ENCODE results near the gene RABL6.

RABL6 gene

GRCh38 chr9:136845465-136846260 is 37.9 kb downstream of the RABL6 start:
- peaks cover 42% of the 10 kb centered on the region for H3K4me1 ChIP-seq (ENCODE audit: control insufficient read depth, insufficient read depth, low read length)
- no peak overlapping the region for H3K9ac ChIP-seq (ENCODE audit: low read length)
- H3K27me3 ChIP-seq (ENCODE audit: control insufficient read depth, insufficient read depth, low read length) = peaks cover 33% of the 10 kb centered on the region
- no peaks in the 10 kb centered on the region for H3K36me3 ChIP-seq (ENCODE audit: control insufficient read depth, insufficient read depth, low read length)
- no peaks in the 10 kb centered on the region for H3K9me3 ChIP-seq (ENCODE audit: control insufficient read depth, low read length)
- H3K4me3 ChIP-seq (ENCODE audit: low read length) = no peak overlapping the region

- H3K9ac ChIP-seq (ENCODE audit: low read length) = no peak overlapping the region
- H3K4me3 ChIP-seq (ENCODE audit: low read length) = no peak overlapping the region
- no peaks in the 10 kb centered on the region for H3K36me3 ChIP-seq (ENCODE audit: control insufficient read depth, insufficient read depth, low read length)
- H3K27me3 ChIP-seq (ENCODE audit: control insufficient read depth, insufficient read depth, low read length) = peaks cover 33% of the 10 kb centered on the region
- H3K9me3 ChIP-seq (ENCODE audit: control insufficient read depth, low read length) = no peaks in the 10 kb centered on the region
- H3K4me1 ChIP-seq (ENCODE audit: control insufficient read depth, insufficient read depth, low read length) = peaks cover 37% of the 10 kb centered on the region
Measured at GRCh38 chr9:136846376-136847087, 38.8 kb downstream of the RABL6 start.

- H3K9ac ChIP-seq (ENCODE audit: low read length) = peak overlapping the region; percentile 46
- H3K4me1 ChIP-seq (ENCODE audit: control insufficient read depth, insufficient read depth, low read length) = peaks cover 34% of the 10 kb centered on the region
- H3K36me3 ChIP-seq (ENCODE audit: control insufficient read depth, insufficient read depth, low read length) = no peaks in the 10 kb centered on the region
- peak overlapping the region; percentile 27 for H3K4me3 ChIP-seq (ENCODE audit: low read length)
- peaks cover 33% of the 10 kb centered on the region for H3K27me3 ChIP-seq (ENCODE audit: control insufficient read depth, insufficient read depth, low read length)
- no peaks in the 10 kb centered on the region for H3K9me3 ChIP-seq (ENCODE audit: control insufficient read depth, low read length)
Measured at GRCh38 chr9:136847088-136847825, 39.5 kb downstream of the RABL6 start.

GRCh38 chr9:136847826-136848392 is 40.2 kb downstream of the RABL6 start:
- Histone ChIP-seq H3K36me3 (ENCODE audit: control insufficient read depth, insufficient read depth, low read length) (no peaks in the 10 kb centered on the region), H3K9ac (ENCODE audit: low read length) (peak overlapping the region; percentile 46), H3K4me1 (ENCODE audit: control insufficient read depth, insufficient read depth, low read length) (peaks cover 29% of the 10 kb centered on the region), H3K27me3 (ENCODE audit: control insufficient read depth, insufficient read depth, low read length) (peaks cover 33% of the 10 kb centered on the region), H3K4me3 (ENCODE audit: low read length) (peak overlapping the region; percentile 27), H3K9me3 (ENCODE audit: control insufficient read depth, low read length) (no peaks in the 10 kb centered on the region)

- H3K9ac ChIP-seq (ENCODE audit: low read length) = peak overlapping the region; percentile 46
- peak overlapping the region; percentile 27 for H3K4me3 ChIP-seq (ENCODE audit: low read length)
- peaks cover 33% of the 10 kb centered on the region for H3K27me3 ChIP-seq (ENCODE audit: control insufficient read depth, insufficient read depth, low read length)
- no peaks in the 10 kb centered on the region for H3K9me3 ChIP-seq (ENCODE audit: control insufficient read depth, low read length)
- no peaks in the 10 kb centered on the region for H3K36me3 ChIP-seq (ENCODE audit: control insufficient read depth, insufficient read depth, low read length)
- peaks cover 23% of the 10 kb centered on the region for H3K4me1 ChIP-seq (ENCODE audit: control insufficient read depth, insufficient read depth, low read length)
Measured at GRCh38 chr9:136848393-136849037, 40.8 kb downstream of the RABL6 start.

GRCh38 chr9:136849038-136849959 is 41.6 kb downstream of the RABL6 start, which contains the start of gene PHPT1:
PHPT1 (plus strand) TSS chr9:136849409; CDS start chr9:136849431, 22 bp downstream.
- peak within 1 kb of the TSS; percentile 62 for H3K9ac ChIP-seq (ENCODE audit: low read length)
- peaks cover 28% of the 10 kb centered on the region for H3K27me3 ChIP-seq (ENCODE audit: control insufficient read depth, insufficient read depth, low read length)
- H3K4me3 ChIP-seq (ENCODE audit: low read length) = peak within 1 kb of the TSS; percentile 41
- no peaks in the 10 kb centered on the region for H3K9me3 ChIP-seq (ENCODE audit: control insufficient read depth, low read length)
- H3K4me1 ChIP-seq (ENCODE audit: control insufficient read depth, insufficient read depth, low read length) = peaks cover 28% of the 10 kb centered on the region
- no peaks in the 10 kb centered on the region for H3K36me3 ChIP-seq (ENCODE audit: control insufficient read depth, insufficient read depth, low read length)

- H3K36me3 ChIP-seq (ENCODE audit: control insufficient read depth, insufficient read depth, low read length) = no peaks in the 10 kb centered on the region
- no peaks in the 10 kb centered on the region for H3K9me3 ChIP-seq (ENCODE audit: control insufficient read depth, low read length)
- peaks cover 34% of the 10 kb centered on the region for H3K4me1 ChIP-seq (ENCODE audit: control insufficient read depth, insufficient read depth, low read length)
- H3K9ac ChIP-seq (ENCODE audit: low read length) = peak overlapping the region; percentile 62
- no peak overlapping the region for H3K4me3 ChIP-seq (ENCODE audit: low read length)
- peaks cover 24% of the 10 kb centered on the region for H3K27me3 ChIP-seq (ENCODE audit: control insufficient read depth, insufficient read depth, low read length)
Measured at GRCh38 chr9:136849960-136850865, 42.5 kb downstream of the RABL6 start.

GRCh38 chr9:136850866-136851775 is 43.4 kb downstream of the RABL6 start:
- peaks cover 16% of the 10 kb centered on the region for H3K27me3 ChIP-seq (ENCODE audit: control insufficient read depth, insufficient read depth, low read length)
- no peak overlapping the region for H3K4me3 ChIP-seq (ENCODE audit: low read length)
- H3K9ac ChIP-seq (ENCODE audit: low read length) = no peak overlapping the region
- H3K9me3 ChIP-seq (ENCODE audit: control insufficient read depth, low read length) = no peaks in the 10 kb centered on the region
- no peaks in the 10 kb centered on the region for H3K36me3 ChIP-seq (ENCODE audit: control insufficient read depth, insufficient read depth, low read length)
- peaks cover 34% of the 10 kb centered on the region for H3K4me1 ChIP-seq (ENCODE audit: control insufficient read depth, insufficient read depth, low read length)

GRCh38 chr9:136851941-136852663 is 44.4 kb downstream of the RABL6 start, which contains the start of gene MAMDC4:
MAMDC4 (plus strand) TSS chr9:136852346; CDS start chr9:136852417, 71 bp downstream.
- no peaks in the 10 kb centered on the region for H3K36me3 ChIP-seq (ENCODE audit: control insufficient read depth, insufficient read depth, low read length)
- peaks cover 36% of the 10 kb centered on the region for H3K4me1 ChIP-seq (ENCODE audit: control insufficient read depth, insufficient read depth, low read length)
- H3K4me3 ChIP-seq (ENCODE audit: low read length) = no peak within 1 kb of the TSS
- H3K27me3 ChIP-seq (ENCODE audit: control insufficient read depth, insufficient read depth, low read length) = peaks cover 7% of the 10 kb centered on the region
- no peaks in the 10 kb centered on the region for H3K9me3 ChIP-seq (ENCODE audit: control insufficient read depth, low read length)
- no peak within 1 kb of the TSS for H3K9ac ChIP-seq (ENCODE audit: low read length)

All from mucosa of stomach (tissue), 1 donor.